Body of pancreas (tissue), 4 donors: ENCODE measurements around the gene STARD9.
"Not testable (repeated sequence)": the region's sequence is repeated elsewhere in the genome, so short reads cannot be mapped to it uniquely, and the experiment has no call there.

Experiments used
- CTCF ChIP-seq, 7 experiments: fragments of 450-650 bp in 4 of 7; fragments of 200-600 bp in 3 of 7; sonication (generic) in 3 of 7; IDR thresholded peaks; one replicate each; pipeline ENCODE4 v1.5.1; 2016 to 2019; ENCODE audit warnings: antibody characterized with exemption in 7 of 7
- POLR2A ChIP-seq, 3 donors: fragments of 450-650 bp; IDR thresholded peaks; one replicate each; pipeline ENCODE4 v1.6.1; 2016; ENCODE audit warnings: antibody characterized with exemption in 3 of 3, mild to moderate bottlenecking in 2 of 3

GRCh38 chr15:42764154-42764731 is 188.8 kb downstream of the STARD9 start:
- not testable (repeated sequence) for TF ChIP-seq CTCF, POLR2A (IDR thresholded peaks at IDR 0.05)
